Measurements from ENCODE around the gene IRF7. TPM values are rescaled to one million over a fixed set of nuclear protein-coding genes. Genes with fewer than 3 reads are reported as not detected.
A peak's percentile ranks its signal among the peaks of the same experiment; 100 is the strongest.

Gene IRF7
- total RNA-seq, 1 donor from 2014 or later, result 12.6 TPM

GRCh38 chr11:587978-588380 lies 27.8 kb downstream of the IRF7 start:
- Mint-ChIP-seq H3K36me3 (ENCODE audit: insufficient read depth) (peaks cover 21% of the 10 kb centered on the region), H3K4me1 (ENCODE audit: low read depth) (no peaks in the 10 kb centered on the region), H3K4me3 (ENCODE audit: low read depth) (no peak overlapping the region), H3K9me3 (ENCODE audit: low read depth) (no peaks in the 10 kb centered on the region), H3K27me3 (no peaks in the 10 kb centered on the region), H3K27ac (no peak overlapping the region)
- TF ChIP-seq, protein P1, sequence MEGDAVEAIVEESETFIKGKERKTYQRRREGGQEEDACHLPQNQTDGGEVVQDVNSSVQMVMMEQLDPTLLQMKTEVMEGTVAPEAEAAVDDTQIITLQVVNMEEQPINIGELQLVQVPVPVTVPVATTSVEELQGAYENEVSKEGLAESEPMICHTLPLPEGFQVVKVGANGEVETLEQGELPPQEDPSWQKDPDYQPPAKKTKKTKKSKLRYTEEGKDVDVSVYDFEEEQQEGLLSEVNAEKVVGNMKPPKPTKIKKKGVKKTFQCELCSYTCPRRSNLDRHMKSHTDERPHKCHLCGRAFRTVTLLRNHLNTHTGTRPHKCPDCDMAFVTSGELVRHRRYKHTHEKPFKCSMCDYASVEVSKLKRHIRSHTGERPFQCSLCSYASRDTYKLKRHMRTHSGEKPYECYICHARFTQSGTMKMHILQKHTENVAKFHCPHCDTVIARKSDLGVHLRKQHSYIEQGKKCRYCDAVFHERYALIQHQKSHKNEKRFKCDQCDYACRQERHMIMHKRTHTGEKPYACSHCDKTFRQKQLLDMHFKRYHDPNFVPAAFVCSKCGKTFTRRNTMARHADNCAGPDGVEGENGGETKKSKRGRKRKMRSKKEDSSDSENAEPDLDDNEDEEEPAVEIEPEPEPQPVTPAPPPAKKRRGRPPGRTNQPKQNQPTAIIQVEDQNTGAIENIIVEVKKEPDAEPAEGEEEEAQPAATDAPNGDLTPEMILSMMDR (IDR thresholded peaks at IDR 0.05; ENCODE audit: unreplicated experiment), result no peak
- no peak for DNase-seq (ENCODE audit: low spot score, unreplicated experiment)

DNA sequence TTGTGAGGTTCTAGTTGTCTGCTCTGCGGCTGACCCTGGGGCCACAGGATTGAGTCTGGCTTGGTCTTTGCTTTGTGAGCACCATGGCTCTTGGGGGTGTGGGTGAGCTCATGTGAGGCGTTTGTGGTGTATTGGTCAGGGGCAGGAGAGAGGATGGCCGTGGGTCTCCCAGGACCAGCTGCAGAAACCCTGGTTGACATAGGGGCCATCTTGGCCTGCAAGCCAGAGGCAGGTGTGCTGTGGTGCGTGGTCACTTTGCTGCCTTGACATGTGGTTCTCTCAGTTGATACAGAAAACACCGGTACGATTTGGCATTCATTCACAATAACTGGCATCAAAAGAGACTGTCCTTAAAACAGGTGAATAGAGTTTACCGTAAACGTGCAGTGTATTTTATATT lies 28.2 kb downstream of the IRF7 start:
- peak overlapping the region; percentile 62 for H3K27ac Mint-ChIP-seq
- H3K36me3 Mint-ChIP-seq (ENCODE audit: insufficient read depth), result peaks cover 21% of the 10 kb centered on the region
- H3K9me3 Mint-ChIP-seq (ENCODE audit: low read depth), result no peaks in the 10 kb centered on the region
- H3K4me1 Mint-ChIP-seq (ENCODE audit: low read depth), result no peaks in the 10 kb centered on the region
- TF ChIP-seq, protein P1 (IDR thresholded peaks at IDR 0.05; ENCODE audit: unreplicated experiment), result no peak
- H3K27me3 Mint-ChIP-seq, result no peaks in the 10 kb centered on the region
- DNase-seq (ENCODE audit: low spot score, unreplicated experiment), result no peak
- no peak overlapping the region for H3K4me3 Mint-ChIP-seq (ENCODE audit: low read depth)

DNA sequence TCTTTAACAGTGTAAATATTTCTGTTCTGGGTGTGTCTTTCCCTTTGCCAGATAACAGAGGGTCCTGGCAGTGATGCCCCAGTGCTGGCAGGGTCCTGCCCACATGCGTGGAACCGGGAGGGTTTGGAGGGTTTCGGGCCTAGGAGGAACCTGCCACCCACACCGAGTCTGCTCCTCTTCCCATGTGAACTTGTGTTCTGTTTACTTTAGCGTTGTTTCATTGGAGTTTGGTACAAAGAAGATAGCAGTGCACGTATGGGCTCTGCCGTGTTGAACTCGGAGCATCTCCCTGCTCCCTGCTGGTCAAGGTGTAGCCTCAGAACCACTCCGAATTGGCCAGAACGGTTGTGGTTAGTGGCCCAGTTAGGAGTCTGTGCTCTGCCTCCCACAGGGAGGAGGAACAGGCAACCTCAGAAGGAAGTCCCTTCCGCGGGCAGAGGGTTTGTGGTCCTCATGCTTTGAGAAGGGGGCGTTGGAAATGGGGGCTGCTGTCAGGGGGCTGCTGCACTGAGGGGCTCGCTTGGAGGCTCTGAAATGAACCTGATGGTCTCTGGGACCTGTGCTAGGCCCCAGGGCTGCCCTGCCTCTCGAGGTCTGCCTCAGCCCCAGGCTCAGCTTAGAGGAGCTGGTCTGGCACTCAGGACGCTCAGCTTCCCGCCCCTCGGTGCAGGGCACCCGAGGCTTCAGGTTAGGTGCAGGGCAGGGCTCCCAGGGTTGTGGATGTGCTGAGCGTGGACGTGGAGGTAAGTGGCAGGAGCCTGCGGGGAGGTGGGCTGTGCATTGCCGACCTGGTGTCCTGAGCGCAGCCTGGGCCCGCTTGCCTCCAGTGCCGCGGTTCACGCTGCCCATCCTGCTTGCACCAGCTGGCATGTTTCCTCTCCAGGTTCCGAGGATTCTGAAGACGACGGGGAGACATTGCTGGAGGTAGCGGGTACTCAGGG lies 29.1 kb downstream of the IRF7 start:
- H3K27me3 Mint-ChIP-seq, result no peaks in the 10 kb centered on the region
- peaks cover 20% of the 10 kb centered on the region for H3K36me3 Mint-ChIP-seq (ENCODE audit: insufficient read depth)
- no peak for DNase-seq (ENCODE audit: low spot score, unreplicated experiment)
- H3K4me1 Mint-ChIP-seq (ENCODE audit: low read depth), result no peaks in the 10 kb centered on the region
- H3K27ac Mint-ChIP-seq, result no peak overlapping the region
- TF ChIP-seq, protein P1 (IDR thresholded peaks at IDR 0.05; ENCODE audit: unreplicated experiment), result no peak
- H3K4me3 Mint-ChIP-seq (ENCODE audit: low read depth), result no peak overlapping the region
- no peaks in the 10 kb centered on the region for H3K9me3 Mint-ChIP-seq (ENCODE audit: low read depth)

DNA sequence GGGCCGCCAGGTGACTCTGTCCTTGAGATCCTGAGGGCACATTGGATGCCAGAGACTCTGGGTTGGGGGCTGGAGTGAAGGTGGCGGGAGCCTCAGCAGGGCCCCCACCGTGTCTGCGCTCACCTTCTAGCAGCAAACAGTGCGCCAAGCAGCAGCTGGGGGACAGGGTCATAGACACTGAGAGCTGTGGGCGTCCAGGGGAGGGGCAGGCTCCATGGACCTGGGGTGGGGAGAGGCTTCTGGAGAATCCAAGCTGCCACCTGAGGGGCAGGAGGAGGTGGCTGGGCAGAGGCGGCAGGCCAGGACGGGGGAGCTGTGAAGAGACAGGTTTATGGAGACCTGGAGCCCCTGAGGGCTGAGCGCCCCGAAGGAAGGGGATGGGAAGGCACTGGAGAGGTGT lies 31.5 kb downstream of the IRF7 start:
- DNase-seq (ENCODE audit: low spot score, unreplicated experiment), result no peak
- Mint-ChIP-seq H3K9me3 (ENCODE audit: low read depth) (no peaks in the 10 kb centered on the region), H3K27ac (no peak overlapping the region), H3K4me1 (ENCODE audit: low read depth) (peaks cover 11% of the 10 kb centered on the region), H3K27me3 (no peaks in the 10 kb centered on the region), H3K36me3 (ENCODE audit: insufficient read depth) (peaks cover 13% of the 10 kb centered on the region), H3K4me3 (ENCODE audit: low read depth) (no peak overlapping the region)
- TF ChIP-seq, protein P1 (IDR thresholded peaks at IDR 0.05; ENCODE audit: unreplicated experiment), result no peak

- no peak overlapping the region for H3K4me3 Mint-ChIP-seq (ENCODE audit: low read depth)
- TF ChIP-seq, protein P1 (IDR thresholded peaks at IDR 0.05; ENCODE audit: unreplicated experiment), result no peak
- H3K27ac Mint-ChIP-seq, result peak overlapping the region; percentile 52
- H3K4me1 Mint-ChIP-seq (ENCODE audit: low read depth), result peaks cover 30% of the 10 kb centered on the region
- peaks cover 8% of the 10 kb centered on the region for H3K36me3 Mint-ChIP-seq (ENCODE audit: insufficient read depth)
- H3K27me3 Mint-ChIP-seq, result no peaks in the 10 kb centered on the region
- no peaks in the 10 kb centered on the region for H3K9me3 Mint-ChIP-seq (ENCODE audit: low read depth)
- no peak for DNase-seq (ENCODE audit: low spot score, unreplicated experiment)
Observed at GRCh38 chr11:581752-582151, 34.0 kb downstream of the IRF7 start.

Data from progenitor cell of endocrine pancreas (in vitro differentiated cells).